ENCODE measurements around the gene PHTF2.
A peak's percentile ranks its signal among the peaks of the same experiment; 100 is the strongest.

PHTF2 gene

DNA sequence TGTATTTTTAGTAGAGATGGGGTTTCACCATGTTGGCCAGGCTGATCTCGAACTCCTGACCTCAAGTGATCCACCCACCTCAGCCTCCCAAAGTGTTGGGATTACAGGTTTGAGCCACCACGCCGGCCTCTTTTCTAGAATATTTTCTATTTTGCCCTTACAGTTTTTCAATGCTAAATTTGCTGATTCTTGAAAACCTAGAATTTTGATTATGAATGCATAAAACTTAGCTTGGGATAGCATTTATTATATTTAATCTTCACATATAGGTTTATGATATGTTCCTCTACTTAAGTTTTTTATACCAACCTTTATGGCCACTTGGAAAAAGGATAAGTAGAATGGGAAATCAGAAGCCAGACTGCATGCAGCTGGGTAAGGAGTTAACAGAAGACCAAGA, 2.5 kb upstream of the PHTF2 start:
- no peak for DNase-seq

DNA sequence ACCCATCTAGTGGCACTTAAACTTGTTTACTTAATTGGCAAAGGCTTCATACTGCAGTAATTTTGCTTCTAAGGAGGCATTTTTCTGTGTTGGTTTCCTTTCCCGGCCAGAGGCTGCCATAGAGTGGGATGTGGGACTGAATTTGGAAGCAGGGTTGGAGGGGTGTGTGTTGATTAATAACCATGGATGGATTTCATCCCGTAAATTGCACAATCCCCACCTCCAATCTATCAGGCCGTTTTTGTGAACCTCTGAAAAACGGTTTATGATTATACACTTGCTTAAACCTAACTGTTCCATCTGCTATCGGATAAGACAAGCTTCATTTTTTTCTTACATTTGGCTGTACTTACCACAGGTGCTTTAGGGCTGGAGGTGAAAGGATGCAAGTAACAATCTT, 1.6 kb upstream of the PHTF2 start:
- no peak for DNase-seq

DNA sequence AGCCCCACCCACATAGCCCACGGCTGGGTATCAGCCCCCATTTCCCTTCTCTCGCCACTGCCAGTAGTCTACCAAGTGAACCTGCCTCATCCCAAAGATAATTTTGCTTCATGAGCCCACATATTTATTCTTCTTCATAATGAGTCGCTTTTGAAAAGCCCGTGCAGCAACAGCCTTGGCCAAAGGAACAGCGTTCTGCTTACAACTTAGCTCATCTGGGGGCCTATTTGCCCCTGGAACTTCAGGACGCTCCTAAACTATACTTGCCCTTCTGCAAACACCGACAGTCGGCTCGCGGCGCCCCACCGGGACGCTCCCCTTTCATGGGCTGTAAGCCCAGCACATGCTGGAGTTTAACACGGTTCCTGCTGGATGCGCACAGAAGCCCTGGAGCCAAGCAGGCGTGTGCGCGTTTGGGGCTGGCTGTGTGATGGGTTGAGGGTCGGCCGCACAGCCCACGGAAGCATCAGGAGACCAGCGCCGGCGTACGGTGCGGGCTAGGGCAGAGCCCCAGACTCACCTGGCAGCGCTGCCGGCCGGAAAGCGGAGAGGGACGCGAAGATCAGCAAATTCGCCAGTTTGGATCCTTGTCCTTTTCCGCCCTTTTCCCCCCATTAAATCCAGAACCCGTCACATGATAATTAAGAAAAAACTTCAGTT, 709 bp upstream of the PHTF2 start:
- peak; percentile 84 to 92 for DNase-seq

DNA sequence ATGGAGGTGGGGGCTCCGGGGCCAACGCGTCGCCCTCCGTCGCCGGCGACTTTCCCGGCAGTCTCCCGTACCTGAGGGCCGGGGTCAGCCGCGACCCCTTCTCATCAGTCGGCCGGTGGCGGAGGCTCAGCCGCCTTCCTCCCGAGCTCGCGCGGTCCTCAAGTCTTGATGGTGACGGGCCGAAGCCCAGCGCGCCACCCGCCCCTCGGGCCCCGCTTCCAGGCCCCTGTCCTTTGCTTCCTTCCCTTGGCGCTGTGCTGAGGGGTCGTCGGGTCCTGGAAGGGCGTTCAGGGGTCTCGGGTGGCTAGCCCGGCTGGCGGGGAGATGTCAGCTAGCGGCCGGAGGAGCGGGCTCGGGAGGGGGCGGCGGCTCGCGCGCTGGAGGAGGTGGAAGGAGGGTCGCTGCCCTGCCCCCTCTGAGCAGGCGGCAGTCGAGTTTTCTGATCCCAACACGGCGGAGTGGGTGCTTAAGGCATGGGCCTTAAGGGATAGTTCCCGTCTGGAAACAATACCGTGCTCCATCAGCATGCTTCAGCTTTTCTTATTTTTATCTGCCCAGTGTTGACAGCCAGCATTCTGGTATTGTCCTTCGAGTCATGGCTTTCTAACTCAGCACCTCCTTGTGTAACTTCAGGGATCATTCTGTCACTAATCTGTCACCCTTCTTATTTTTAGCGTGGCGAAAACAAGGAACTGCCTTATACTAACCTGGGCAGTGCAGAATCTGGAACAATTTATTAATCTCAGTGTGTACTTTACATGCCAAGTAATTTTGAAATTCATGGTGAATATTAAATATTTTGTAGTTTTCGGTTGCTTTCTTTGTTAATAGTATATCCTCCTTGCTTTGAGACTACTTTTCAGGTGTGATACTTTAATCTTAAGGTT, 748 bp downstream of the PHTF2 start:
- peak; percentile 51 to 85 for DNase-seq

DNA sequence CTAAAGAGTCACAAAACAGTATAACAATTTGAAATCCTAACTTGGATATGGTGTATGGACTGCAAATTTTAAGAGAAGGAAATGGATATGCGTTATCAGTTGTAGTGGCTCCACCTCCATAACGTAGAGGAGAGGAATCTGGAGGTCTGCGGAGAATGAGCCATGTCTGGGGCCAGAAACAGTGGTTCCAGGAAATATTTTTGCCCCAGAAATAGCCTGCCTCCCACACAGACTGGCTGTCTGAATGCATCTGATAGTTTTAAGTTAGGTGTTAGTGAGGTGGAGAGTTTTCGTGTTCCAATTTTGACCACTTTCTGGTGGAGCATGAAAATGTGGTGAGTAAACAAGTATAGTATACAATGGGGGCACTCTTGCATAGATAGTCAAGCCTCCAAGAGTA, 1.6 kb downstream of the PHTF2 start:
- DNase-seq: peak in 1 of 2 experiments; percentile 10

DNA sequence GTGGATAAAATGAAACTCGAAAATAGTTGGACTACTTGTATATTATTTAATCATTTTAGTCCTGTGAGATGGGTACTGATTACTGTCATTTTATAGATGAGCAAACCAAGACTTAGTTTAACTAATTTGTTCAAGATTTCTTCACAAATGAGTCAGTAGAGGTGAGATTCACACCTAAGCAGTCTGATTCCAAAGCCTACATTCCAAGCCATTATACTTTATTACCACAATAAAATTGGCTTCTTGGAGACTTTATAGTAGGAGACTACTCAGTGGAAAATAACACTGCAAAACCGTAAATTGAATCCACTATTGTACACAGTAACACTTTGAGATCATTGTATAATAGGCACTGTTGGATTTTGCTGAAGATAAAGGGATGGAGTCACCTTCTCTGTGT, 2.2 kb downstream of the PHTF2 start:
- DNase-seq: no peak

- no peak for DNase-seq
Observed at GRCh38 chr7:77802557-77803405, 4.2 kb downstream of the PHTF2 start.

DNA sequence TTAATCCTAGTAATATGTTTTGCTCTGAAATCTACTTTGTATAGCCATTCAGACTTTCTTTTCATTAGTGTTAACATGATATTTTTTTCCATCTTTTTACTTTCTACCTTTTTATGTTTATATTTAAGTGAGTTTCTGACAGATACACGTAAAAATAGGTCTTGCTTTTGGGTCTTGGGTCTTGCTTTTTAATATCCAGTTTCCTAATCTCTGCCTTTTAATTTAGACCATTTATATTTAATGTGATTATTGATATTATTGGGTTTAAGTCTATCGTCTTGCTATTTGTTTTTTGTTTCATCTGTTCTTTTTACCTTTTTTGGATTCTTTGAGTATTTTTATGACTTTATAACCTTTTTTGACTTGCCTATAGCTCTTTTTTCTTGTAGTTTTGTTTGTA, 7.9 kb downstream of the PHTF2 start:
- no peak for DNase-seq

DNA sequence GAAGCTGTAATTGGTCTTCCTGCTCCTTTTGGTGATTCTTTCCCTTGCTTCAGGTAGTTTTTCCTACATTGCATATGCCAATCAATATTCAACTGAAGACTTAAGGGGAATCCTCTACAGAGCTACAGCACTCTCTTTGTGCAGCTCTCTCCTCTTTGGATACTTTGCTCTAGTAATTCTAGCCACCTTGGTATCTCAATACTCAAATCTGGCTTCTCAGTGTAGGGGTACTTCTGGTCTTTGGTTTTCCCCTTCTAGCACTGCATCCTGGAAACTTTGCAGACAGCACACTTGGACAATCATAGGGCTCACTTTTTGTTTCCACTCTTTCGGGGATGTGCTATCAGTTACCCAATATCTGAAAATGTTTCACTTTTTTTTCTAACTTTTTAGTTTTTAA, 9.9 kb downstream of the PHTF2 start:
- DNase-seq: no peak

DNA sequence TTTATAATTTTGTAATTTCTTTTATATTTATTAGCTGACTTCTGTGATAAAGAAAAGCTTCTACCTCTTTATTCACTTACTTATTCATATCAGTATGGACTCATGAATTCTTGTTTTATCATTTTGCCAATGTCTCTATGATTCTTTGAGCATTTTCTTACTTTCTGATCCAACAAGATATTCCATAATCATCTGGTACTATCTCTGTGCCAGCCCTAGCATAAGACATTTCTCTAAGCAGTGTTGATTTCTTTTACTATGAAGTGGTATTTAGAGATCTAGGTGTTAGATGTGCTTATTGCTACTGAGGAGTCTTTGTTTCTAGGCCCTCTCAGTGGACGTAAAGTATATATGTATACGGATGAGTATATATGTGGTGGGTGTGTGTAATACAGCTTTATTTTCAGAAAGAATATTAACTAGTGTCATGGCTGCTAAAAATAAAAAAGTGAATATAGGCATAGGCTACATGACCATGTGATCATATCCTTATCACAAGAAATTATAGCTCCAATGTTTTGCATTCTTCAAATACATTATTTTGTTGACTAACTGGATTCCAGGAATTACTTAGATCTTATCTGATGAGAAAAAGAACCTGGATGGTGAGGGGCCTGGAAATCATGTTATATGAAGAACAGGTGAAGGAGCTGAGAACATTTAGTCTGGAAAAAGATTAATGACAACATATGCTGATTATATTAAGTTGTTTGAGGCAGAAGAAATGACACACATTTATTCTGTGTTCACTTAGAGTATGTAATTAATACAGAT, 13.1 kb downstream of the PHTF2 start:
- no peak for DNase-seq

DNA sequence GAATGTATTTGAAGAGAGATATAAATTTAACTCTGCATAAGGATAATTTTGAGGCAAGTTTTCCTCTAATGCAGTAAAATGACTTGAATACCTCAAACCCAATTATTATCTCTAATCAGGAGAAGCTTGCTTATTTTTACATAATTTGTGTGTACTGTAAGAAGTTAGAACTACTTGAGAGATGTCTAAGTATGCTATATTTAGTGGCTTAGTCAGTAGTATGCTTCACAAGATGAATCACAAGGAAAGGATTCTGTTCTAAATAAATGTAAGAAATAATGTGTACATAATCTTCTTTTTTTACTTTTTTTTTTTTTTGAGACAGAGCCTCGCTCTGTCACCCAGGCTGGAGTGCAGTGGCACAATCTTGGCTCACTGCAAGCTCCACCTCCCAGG, 13.7 kb downstream of the PHTF2 start:
- no peak for DNase-seq

DNA sequence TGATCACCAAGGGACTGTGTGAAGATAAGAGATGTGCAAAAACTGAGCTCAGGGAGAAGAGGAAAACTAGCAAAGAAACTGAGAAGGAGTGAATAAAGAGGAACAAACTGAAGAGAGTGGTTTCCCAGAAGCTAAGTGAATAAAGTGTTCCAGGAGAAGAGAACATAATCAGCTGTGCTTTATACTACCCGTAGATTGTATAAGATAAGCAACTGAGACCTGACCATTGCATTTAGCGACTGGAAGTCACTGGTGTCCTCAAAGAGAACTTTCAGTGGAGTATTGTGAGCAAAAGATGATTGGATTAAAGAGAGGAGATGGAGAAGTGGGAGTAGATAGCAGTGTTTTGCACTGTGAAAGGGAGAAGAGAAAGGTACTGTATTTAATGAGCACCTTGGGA, 14.6 kb downstream of the PHTF2 start:
- no peak for DNase-seq

- no peak for DNase-seq
Observed at GRCh38 chr7:77819021-77819420, 20.4 kb downstream of the PHTF2 start.

GRCh38 chr7:77820967-77821366, 22.4 kb downstream of the PHTF2 start:
- DNase-seq: no peak

DNA sequence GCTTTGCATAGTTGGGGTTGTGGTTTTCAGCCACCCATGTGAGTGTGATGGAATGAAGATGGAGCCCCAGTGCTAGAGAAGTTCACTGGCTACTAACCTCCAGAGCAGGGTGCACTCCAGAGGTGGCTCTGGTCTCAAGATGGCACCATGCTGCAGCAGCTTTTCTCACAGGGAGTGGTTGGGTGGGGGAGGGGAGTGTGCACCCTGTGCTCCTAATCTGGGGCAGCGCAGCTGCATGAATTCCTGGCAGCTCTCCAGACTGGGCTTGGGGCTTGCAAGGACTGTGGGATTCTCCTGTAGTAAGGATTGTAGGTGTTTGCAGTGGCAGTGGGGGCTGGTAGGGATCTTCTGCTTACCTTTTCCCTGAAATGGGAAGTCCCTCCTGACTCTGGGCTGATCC, 23.7 kb downstream of the PHTF2 start:
- no peak for DNase-seq

DNA sequence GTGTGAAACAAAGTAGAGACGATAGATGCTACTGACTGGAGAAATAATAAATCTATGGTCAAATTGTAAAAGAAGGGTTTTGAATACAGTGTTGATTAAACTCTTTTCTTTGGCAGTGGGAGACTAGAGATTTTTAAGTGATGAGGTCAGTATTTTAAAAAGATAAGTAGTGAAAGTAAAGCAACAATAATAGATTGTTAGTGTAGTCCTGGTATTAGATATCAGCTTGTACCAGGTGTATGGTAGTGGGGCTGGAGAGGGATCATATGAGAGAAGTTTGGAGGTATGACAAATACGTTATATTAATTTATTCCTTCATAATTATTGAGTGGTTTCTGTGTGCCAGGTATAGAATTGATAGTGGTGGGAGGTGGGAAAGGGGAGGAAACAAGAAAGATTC, 25.2 kb downstream of the PHTF2 start:
- no peak for DNase-seq

DNA sequence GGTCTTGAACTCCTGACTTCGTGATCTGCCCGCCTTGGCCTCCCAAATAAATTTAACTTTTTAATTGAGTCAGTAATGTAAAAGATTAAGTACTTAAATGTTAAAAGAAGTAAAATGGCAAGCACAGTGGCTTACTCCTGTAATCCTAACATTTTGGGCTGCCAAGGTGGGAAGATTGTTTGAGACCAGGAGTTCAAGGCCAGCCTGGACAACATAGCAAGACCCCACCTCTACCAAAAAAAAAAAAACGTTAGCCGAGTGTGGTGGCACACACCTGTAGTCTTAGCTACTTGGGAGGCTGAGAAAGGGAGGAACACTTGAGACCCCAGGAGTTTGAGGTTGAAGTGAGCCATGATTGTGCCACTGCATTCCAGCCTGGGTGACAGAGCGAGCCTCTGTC, 26.1 kb downstream of the PHTF2 start:
- no peak for DNase-seq

GRCh38 chr7:77825131-77825530, 26.6 kb downstream of the PHTF2 start:
- DNase-seq: no peak

GRCh38 chr7:77826300-77826699, 27.7 kb downstream of the PHTF2 start:
- DNase-seq: no peak

DNA sequence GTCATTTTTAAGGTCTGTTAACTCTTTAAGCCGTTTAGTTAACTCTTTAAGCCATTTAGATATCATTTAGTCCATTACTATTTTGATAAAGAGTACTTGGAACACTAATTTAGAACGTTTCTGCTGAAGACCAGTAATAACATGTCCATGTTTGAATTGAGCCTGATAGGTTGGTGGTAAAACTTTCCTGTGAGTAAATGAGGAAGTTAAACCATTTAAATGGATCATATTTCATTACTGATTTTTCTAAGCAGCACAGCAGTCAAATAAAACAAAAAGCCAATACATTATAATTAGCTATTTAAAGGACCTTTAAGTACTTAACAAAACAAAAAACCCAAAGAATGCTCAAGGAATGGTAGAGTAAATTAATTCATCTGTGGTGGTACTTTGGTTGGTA, 29.4 kb downstream of the PHTF2 start:
- peak; percentile 3 to 27 for DNase-seq

- no peak for DNase-seq
Observed at GRCh38 chr7:77830649-77831355, 32.2 kb downstream of the PHTF2 start.

- no peak for DNase-seq
Observed at GRCh38 chr7:77831481-77831880, 32.9 kb downstream of the PHTF2 start.

Measured in NCI-H526 (cell line).